Fibroblast of pulmonary artery (primary cell): ENCODE results near the gene SRPK2.

ENCODE experiments used
- DNase-seq: peaks from one replicate; pipeline ENCODE4 v3.0.0-alpha.2; 2010; ENCODE audit warnings: low read depth
- H3K4me3 ChIP-seq: replicated peaks from 2 replicates; pipeline ENCODE4 v1.5.1; 2011; ENCODE audit warnings: low read depth, mild to moderate bottlenecking, control low read depth, low read length, moderate library complexity
- TF ChIP-seq, protein P1 (sequence below): IDR thresholded peaks from 2 replicates; pipeline ENCODE4 v1.5.1; 2011; ENCODE audit warnings: mild to moderate bottlenecking, control low read depth, low read length, inconsistent platforms; ENCODE audit errors: missing control alignments

The SRPK2 gene

GRCh38 chr7:105218215-105218614 lies 170.5 kb downstream of the SRPK2 start:
- no peak overlapping the region for H3K4me3 ChIP-seq
- no peak for DNase-seq
- TF ChIP-seq, protein P1, sequence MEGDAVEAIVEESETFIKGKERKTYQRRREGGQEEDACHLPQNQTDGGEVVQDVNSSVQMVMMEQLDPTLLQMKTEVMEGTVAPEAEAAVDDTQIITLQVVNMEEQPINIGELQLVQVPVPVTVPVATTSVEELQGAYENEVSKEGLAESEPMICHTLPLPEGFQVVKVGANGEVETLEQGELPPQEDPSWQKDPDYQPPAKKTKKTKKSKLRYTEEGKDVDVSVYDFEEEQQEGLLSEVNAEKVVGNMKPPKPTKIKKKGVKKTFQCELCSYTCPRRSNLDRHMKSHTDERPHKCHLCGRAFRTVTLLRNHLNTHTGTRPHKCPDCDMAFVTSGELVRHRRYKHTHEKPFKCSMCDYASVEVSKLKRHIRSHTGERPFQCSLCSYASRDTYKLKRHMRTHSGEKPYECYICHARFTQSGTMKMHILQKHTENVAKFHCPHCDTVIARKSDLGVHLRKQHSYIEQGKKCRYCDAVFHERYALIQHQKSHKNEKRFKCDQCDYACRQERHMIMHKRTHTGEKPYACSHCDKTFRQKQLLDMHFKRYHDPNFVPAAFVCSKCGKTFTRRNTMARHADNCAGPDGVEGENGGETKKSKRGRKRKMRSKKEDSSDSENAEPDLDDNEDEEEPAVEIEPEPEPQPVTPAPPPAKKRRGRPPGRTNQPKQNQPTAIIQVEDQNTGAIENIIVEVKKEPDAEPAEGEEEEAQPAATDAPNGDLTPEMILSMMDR: no peak

DNA sequence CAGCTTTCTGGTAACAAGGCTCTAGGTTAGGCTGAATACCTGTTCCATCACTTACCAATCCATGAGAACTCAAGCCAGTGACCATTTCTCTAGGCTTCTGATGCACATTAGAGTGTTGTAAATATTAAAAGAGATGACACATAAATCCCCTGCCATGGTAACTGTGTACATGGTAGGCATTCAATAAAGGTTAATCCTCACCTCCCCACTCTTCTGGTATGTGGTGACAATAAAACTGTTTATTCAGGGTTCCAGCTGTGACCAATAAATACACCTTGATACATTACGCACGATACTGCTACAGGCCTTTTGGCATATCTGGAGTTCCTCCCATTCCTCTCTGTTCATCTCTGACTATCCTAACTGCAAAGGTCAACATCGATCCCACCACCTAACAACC lies 171.9 kb downstream of the SRPK2 start:
- H3K4me3 ChIP-seq: no peak overlapping the region
- TF ChIP-seq, protein P1: no peak
- DNase-seq: no peak

- H3K4me3 ChIP-seq: no peak overlapping the region
- no peak for DNase-seq
- TF ChIP-seq, protein P1: no peak
Observed at GRCh38 chr7:105215821-105216220, 172.9 kb downstream of the SRPK2 start.

- no peak overlapping the region for H3K4me3 ChIP-seq
- DNase-seq: no peak
- TF ChIP-seq, protein P1: no peak
Observed at GRCh38 chr7:105215182-105215581, 173.5 kb downstream of the SRPK2 start.

DNA sequence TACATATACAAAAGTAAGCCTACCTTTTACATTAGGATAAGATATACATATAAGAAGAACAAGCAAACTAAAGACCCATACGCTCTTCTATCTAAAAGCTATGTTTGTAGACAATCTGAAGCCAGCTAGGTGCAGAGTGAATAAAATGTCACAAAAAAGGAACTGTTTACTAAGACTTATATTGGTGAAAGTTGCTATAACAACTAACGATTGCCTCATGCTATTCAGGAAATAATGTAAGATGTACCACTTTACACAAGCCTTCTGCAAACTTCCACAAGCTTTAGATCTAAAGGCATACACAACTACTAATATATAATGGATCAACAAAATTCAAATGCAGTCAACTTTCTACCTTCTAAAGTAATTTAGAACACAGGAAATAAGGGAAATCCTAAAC lies 175.1 kb downstream of the SRPK2 start:
- peak; percentile 38 for DNase-seq
- TF ChIP-seq, protein P1: no peak
- no peak overlapping the region for H3K4me3 ChIP-seq

DNA sequence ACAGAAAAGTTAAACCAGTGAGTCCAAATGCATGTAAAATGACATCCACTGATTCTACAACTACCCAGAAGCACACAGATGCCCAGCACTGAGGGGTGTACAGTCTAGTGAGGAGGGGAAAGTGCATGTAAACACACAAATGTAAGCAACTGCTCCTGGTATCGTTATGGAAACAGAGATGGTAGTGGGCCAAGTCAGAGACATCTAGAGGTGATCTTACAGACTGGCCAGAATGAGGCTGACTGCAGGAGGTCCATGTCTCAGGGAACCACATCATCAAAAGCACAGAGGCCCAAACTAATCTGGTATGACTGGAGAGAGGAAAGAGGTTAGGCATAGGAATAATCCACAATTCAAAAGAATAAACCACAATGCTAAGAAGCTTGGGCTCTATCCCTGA lies 176.5 kb downstream of the SRPK2 start:
- DNase-seq: no peak
- no peak overlapping the region for H3K4me3 ChIP-seq
- TF ChIP-seq, protein P1: no peak

GRCh38 chr7:105210721-105211205 lies 178.0 kb downstream of the SRPK2 start:
- DNase-seq: peak; percentile 66
- TF ChIP-seq, protein P1: no peak
- H3K4me3 ChIP-seq: no peak overlapping the region
